NCI-H460 (cell line): ENCODE measurements around the gene CRCP. TPM values are rescaled to one million over a fixed set of nuclear protein-coding genes. Genes with fewer than 3 reads are reported as not detected.
"Not testable (repeated sequence)": the region's sequence is repeated elsewhere in the genome, so short reads cannot be mapped to it uniquely, and the experiment has no call there.

Source experiments
- DNase-seq: peaks from one replicate; pipeline ENCODE4 v3.0.0-alpha.2; 2016; ENCODE audit warnings: low read depth; ENCODE audit errors: extremely low read depth
- total RNA-seq: library from RNA; depleted of rRNA; stranded (reverse); fragments of >200 nt; shearing (Covaris generic); gene quantifications from 2 replicates; pipeline ENCODE4 v1.2.3, GENCODE V29; 2014

CRCP gene
- total RNA-seq, 1 experiment from 2014 or later = 33.7 TPM

DNA sequence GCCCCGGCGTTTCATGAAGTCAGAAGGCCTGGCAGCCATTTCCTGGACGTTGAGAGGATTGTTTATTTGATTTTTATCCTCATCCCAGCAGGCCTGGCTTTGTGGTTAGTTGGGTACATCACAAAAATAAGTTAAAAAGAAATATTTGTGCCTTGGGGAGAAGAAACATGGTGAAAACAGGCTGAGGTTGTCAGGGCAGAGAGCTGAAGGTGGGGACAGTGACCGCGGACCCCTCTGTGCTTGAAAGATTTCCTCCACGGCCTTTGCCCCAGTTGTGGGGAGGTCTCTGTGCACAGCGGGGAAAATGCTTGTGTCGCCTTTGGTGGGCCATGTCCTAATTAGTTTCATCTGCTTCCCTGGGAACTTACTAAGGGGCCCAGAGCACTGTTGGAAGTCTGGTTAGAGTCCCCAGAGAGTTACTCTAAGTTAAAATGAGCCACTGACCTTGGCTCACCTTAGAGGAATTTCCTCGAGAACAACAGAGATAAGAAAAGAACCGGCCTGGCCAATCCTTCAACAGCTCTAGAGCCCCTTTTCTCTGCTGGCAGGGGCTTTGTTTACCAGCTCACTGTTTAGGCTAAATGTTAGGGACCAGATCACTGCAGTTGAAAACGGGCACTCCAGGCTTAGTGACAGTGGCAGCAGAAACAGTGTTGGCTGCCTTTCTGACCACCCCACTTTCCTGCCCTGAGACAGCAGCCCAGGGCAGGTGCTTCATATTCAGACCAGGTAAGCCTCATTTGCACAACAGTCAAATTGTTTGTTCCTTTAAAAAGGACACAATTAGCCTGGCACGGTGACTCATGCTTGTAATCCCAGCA lies 37.9 kb downstream of the CRCP start:
- DNase-seq = no peak

DNA sequence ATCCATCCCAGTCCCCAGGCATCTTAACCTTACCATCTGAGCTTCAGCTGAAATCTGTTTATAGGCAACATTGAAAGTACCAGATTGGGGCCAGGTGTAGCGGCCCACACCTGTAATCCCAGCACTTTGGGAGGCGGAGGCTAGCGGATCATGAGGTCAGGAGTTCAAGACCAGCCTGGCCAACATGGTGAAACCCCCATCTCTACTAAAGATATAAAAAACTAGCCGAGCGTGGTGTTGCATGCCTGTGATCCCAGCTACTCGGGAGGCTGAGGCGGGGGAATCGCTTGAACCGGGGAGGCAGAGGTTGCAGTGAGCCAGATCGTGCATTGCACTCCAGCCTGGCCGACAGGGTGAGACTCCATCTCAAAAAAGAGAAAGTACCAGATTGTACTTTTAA lies 39.0 kb downstream of the CRCP start:
- no peak for DNase-seq

DNA sequence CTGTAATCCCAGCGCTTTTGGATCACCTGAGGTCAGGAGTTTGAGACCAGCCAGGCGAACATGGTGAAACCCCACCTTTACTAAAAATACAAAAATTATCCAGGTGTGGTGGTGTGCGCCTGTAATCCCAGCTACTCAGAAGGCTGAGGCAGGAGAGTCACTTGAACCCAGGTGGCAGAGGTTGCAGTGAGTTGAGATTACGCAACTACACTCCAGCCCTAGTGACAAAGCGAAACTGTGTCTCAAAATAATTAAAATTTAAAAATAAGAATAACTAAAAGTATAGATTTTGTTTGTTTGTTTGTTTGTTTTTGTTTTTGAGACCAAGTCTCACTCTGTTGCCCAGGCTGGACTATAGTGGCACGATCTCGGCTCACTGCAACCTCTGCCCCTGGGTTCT lies 41.4 kb downstream of the CRCP start:
- not testable (repeated sequence) for DNase-seq

DNA sequence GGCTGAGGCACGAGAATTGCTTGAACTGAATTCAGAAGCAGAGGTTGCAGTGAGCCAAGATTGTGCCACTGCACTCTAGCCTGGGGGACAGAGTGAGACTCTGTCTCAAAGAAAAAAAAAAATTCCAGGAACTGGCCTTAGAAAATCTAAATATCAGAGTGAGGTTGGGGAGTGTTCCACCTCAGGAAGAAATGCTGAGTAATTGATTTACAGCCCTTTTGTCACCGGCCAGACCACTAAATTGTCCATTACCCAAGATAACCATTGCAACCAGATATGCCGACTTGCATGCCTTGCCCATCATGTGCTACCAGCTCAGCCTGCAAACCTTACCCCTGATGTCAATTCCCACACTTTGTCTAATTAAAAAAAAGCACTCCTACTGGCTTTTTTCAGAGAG lies 42.4 kb downstream of the CRCP start:
- no peak for DNase-seq

DNA sequence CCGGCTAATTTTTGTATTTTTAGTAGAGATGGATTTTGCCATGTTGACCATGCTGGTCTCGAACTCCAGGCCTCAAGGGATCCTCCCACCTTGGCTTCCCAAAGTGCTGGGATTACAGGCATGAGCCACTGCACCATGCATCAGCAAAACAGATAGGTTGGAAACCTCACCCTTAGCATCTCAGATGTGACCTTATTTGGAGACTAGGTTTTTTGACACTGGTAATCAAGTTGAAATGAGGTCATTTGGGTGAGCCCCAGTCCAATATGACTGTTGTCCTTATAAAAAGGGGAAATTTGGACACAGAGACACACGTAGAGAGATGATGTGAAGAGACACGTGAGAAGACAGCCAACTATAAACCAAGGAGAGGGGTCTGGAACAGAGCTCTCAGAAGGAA lies 48.0 kb downstream of the CRCP start:
- DNase-seq = no peak

DNA sequence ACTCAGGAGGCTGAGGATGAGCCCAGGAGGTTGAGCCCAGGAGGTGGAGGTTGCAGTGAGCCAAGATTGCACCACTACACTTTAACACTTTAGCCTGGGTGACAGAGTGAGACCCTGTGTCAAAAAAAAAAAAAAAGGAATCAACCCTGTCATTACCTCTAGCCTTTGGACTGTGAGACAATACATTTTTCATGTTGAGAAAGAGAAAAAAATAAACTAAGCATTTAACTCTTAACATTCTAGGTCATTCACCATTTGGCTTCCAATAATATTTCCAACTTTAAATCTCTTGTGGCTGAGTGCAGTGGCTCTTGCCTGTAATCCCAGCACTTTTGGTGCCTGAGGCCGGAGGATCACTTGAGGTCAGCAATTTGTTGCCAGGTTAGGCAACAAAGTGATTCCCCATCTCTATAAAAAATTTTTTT lies 48.6 kb downstream of the CRCP start:
- no peak for DNase-seq

DNA sequence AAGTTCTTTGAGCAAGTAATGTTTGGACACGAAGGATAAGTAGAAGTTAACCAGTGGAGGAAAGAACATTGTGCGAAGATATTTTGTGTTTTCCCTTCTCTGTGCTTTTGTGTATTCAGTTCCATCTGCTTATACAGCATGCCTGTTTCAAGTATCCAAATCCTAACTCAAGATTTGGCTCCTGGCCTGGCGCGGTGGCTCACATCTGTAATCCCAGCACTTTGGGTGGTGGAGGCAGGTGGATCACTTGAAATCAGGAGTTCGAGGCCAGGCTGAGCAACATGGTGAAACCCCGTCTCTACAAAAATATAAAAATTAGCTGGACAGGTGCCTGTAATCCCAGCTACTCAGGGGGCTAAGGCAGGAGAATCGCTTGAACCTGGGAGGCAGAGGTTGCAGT lies 49.7 kb downstream of the CRCP start:
- no peak for DNase-seq

DNA sequence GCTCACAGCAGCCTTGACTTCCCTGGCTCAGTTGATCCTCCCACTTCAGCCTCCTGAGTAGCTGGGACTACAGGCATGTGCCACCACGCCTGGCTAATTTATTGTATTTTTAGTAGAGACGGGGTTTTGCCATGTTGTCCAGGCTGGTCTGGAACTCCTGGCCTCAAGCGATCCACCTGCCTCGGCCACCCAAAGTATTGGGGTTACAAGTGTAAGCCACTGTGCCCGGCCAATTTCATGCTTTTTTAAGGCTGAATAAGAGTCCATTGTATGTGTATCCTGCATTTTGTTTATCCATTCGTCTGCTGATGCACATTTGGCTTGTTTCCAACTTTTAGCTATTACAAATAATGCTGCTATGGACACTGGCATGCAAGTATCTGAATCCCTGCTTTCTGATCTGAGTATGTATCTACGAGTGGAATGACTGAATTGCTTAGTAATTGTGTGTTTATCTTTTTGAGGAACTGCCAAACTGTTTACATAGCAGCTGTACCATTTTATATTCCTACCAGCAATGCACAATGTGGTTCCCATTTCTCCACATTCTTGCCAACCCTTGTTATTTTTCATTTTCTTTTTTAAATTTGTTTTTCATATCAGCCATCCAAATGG lies 53.2 kb downstream of the CRCP start:
- DNase-seq = no peak

DNA sequence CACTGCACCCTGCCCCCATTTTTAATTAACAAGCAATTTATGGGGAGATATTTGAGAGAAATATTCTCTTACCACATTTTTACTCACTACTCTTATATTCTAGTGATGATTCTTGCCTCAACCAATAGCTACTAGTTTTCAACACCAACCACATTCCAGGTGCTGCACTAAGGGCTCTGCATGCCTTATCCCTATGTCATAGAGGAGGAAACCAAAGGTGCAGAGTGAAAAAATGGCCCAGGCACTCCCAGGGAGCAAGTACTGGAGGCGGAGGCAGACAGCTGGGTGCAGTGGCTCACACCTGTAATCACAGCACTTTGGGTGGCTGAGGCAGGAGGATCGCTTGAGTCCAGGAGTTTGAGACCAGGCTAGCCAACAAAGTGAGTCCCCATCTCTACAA lies 55.0 kb downstream of the CRCP start:
- DNase-seq = no peak

DNA sequence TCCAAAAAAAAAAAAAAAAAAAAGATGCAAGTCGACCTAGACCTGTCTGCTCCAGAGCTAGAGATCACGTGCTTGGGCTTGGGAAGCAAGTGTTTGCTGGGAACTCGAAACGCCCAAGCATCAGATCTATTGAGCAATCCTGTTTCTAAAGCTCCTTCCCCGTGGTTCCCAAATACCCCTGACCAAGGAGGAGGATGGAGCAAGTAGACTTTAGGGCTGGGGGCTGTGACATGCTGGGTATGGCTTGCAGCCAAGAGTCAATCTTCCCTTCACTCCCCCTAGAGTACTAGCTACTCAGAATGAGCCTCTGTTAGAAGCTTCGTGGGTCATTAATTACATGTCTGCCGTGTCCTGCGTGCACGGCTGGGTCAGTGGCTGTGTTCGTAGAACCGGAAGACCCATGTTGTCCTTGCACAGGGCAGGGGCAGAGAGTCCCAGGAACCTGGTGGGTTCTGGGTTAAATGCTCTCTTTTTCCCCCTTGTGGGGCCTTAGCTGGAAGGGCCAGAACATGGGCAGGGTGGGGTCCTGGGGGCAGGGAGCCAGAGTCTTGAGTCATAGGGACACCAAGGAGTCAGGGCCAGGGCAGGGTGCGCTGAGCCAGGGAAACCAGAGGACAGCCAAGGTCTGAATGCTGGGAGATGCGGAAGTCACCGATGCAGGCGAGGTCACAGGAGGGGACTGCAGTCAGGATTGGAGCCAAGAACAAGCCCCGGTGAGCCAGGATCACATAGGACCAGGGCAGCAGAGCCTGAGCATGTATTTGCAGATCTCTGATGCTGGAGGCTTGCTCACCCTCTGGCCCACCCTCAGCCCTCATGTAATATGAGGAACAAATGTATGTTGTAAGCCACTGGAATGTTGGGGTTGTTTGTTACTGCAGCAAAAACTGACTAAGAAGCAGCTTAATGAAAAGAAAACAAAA lies 55.9 kb downstream of the CRCP start:
- DNase-seq = no peak

DNA sequence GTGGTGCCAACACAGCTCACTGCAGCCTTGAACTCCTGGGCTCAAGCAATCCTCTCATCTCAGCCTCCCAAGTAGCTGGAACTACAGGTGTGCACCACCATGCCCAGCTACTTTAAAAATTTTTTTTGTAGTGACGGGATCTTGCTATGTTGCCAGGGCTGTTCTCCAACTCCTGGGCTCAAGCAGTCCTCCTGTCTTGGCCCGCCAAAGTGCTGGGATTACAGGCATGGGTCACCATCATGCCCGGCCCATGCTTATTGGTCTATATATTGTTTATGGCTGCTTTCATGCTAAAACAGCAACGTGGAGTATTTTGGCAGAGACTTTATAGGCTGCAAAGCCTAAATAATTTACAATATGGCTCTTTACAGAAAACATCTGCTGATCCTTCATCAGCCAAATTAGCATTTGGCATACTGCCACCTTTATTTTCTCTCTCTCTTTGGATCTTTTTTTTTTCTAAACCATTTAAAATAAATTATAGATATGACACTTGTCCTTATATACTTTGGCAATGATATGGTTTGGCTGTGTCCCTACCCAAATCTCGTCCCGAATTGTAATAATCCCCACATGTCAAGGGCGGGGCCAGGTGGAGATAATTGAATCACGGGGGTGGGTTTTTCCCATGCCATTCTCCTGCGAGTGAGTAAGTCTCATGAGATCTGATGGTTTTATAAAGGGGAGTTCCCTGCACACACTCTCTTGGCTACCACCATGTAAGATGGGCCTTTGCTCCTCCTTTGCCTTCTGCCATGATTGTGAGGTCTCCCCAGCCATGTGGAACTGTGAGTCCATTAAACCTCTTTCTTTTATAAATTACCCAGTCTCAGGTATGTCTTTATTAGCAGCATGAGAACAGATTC lies 58.1 kb downstream of the CRCP start:
- DNase-seq = not testable (repeated sequence)

DNA sequence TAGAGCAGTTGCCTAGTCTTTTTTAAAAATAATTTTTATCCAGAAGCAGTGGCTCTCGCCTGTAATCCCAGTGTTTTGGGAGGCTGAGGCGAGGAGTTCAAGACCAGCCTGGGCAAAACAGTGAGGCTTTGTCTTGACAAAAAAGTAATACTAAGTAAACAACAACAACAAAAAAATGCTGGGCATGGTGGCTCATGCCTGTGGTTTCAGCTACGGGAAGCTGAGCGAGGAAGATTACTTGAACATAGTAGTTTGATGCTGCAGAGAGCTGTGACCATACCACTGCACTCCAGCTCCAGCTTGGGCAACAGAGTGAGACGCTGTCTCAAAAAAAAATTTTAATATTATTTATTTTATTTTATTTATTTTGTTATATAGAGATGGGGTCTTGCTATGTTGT lies 59.2 kb downstream of the CRCP start:
- DNase-seq = no peak

DNA sequence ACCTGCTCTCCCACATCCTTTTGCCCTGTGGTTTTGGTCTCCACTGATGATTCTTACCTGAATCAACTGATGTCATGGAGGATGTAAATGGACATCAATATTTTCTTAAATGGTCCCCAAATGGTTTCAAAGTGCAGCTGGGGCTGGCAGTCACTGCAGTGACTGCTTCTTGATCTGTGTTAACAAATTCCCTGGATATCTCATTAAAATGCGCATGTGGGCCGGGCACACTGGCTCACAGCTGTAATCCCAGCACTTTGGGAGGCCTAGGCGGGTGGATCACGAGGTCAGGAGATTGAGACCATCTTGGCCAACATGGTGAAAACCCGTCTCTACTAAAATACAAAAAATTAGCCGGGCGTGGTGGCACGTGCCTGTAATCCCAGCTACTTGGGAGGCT lies 60.4 kb downstream of the CRCP start:
- DNase-seq = not testable (repeated sequence)

DNA sequence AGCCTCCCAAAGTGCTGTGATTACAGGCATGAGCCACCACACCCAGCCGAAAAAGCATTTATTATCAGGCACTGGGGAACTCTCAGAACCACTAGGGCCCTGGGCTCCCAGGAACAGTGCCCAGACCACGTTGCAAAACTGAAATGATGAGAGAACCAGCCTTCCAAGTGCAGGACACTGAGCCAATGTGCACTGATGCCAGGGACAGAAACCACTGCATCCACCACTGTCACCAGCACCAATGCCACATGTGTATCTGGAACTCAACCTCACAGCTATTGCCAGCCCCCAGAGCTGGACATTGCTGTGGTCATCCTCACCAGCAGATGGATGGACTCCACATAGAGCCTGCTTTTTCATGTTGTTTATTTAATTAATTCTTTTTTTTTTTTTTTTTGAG lies 62.3 kb downstream of the CRCP start:
- no peak for DNase-seq

DNA sequence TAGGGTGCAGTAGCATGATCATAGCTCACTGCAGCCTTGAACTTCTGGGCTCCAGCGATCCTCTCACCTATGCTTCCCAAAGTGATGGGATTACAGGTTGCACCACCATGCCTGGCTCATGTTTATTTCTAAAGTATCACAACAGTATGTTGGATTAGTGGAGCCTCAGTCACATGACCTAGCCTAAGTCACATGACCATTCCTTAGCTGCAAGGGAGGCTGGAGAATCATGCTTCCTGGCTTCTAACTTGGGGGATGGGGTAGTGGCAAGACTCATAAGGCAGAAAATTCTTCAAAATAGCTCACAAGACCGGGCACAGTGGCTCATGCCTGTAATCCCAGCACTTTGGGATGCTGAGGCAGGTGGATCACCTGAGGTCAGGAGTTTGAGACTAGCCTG lies 63.6 kb downstream of the CRCP start:
- DNase-seq = no peak

DNA sequence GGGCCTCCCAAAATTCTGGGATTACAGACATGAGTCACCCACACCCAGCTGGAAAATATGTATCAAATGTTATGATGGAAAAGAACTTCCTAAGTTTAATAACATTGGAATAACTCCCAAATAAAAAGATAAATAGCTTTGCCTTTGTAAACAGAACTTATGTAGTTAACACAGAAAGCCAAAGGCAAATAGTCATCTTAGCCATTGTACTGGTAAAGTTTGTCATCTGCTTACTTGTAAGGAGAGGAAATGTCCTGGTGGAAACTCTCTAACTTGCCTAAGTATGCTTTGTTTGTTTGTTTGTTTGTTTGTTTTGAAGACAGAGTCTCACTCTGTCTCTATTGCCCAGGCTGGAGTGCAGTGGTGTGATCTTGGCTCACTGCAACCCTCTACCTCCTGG lies 66.7 kb downstream of the CRCP start:
- no peak for DNase-seq

DNA sequence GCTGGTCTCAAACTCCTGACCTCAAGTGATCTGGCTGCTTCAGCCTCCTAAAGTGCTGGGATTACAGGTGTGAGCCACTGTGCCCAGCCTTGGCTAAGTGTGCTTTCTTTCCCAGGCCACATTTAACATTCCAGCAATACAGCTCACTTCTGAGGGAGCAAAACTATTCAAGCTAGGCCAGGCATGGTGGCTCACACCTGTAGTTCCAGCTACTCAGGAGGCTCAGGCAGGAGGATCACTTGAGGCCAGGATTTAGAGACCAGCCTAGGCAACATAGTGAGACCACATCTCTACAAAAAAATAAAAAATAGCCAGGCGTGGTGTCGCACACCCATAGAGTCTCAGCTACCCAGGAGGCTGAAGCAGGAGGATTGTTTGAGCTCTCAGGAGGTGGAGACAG lies 67.2 kb downstream of the CRCP start:
- DNase-seq = no peak

DNA sequence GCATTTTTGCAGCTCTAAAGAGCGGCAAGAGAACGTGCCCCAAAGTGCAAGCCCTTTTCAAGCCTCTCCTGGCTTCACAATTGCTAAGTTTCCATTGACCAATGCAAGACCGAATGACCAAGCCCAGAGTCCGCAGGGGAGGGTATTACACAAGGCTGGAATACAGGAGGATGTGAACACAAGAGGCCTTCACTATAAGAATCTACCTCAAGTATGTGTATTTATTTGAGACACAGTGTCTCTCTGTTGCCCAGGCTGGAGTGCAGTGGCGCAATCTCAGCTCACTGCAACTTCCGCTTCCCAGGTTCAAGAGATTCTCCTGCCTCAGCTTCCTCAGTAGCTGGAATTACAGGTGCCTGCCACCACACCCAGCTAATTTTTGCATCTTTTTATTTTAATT lies 68.3 kb downstream of the CRCP start:
- DNase-seq = no peak

DNA sequence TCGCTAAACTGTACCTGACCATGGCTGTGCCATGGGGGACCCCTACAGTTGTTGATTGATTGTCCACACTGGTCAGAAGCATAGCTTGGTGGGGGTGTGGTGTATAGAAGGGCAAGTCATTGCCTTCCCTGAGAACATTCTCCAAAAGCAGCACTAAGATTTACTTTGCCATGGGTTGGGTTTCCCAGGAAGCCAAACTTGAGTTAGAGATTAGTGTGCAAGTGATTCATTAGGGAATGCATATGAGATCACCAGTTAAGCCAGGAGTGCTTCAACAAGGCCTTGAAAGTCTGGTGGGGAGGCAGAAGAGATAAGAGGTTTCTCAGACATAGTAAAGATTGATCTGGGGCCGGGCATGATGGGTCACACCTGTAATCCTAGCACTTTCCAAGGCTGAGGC lies 69.1 kb downstream of the CRCP start:
- no peak for DNase-seq

DNA sequence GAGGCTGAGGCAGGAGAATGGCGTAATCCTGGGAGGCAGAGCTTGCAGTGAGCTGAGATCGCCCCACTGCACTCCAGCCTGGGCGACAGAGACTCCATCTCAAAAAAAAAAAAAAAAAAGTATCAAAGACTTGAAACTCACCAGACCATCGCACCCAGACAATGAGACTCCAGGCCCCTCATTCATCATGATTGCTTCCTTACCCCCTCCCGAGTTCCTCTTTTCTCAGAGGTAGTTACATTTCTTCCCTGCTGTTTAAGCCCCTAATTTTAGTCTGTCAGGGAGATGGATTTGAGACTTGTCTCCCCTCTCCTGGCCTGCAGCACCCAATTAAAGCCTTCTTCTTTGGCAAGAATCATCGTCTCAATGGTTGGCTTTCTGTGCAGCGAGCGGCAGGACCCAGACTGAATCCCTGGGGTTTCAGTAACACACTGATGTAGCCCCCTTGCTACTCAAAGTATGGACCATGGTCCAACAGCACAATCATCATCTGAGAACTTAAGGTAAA lies 71.1 kb downstream of the CRCP start:
- DNase-seq = no peak
